Thyroid gland (tissue), 4 donors: ENCODE results near the gene MAGEA1. TPM values are rescaled to one million over a fixed set of nuclear protein-coding genes. Genes with fewer than 3 reads are reported as not detected.
"Not testable (repeated sequence)": the region's sequence is repeated elsewhere in the genome, so short reads cannot be mapped to it uniquely, and the experiment has no call there.

Source experiments
- DNase-seq, 2 donors: peaks; one replicate each; pipeline ENCODE4 v3.0.0-alpha.2; 2019
- H3K27ac ChIP-seq, 3 donors: fragments of 200-600 bp; sonication (generic); 1 replicate in 2 of 3; 2 replicates in 1 of 3; pipeline ENCODE4 v1.5.1; 2016 to 2019; ENCODE audit warnings: mild to moderate bottlenecking in 1 of 3, moderate library complexity in 1 of 3
- H3K27me3 ChIP-seq: fragments of 200-600 bp; sonication (generic); one replicate; pipeline ENCODE4 v1.5.1; 2019
- H3K36me3 ChIP-seq, 2 donors: fragments of 200-600 bp; sonication (generic); one replicate each; pipeline ENCODE4 v1.5.1; 2016 to 2019
- H3K4me1 ChIP-seq, 2 donors: fragments of 200-600 bp; sonication (generic); one replicate each; pipeline ENCODE4 v1.5.1; 2017 to 2019
- H3K4me3 ChIP-seq, 3 donors: fragments of 200-600 bp; sonication (generic); replicated peaks in 1 of 3; 1 replicate in 2 of 3; 2 replicates in 1 of 3; pipeline ENCODE4 v1.5.1; 2016; ENCODE audit warnings: mild to moderate bottlenecking in 1 of 3
- H3K9me3 ChIP-seq: fragments of 200-600 bp; sonication (generic); one replicate; pipeline ENCODE4 v1.5.1; 2017
- CTCF ChIP-seq, 6 experiments: fragments of 200-600 bp in 3 of 6; fragments of 450-650 bp in 3 of 6; sonication (generic) in 3 of 6; IDR thresholded peaks; one replicate each; pipeline ENCODE4 v1.5.1; 2016 to 2019; ENCODE audit warnings: antibody characterized with exemption in 6 of 6, mild to moderate bottlenecking in 2 of 6, inconsistent platforms in 1 of 6, moderate library complexity in 1 of 6
- POLR2A ChIP-seq, 2 donors: fragments of 450-650 bp; IDR thresholded peaks; one replicate each; pipeline ENCODE4 v1.6.1; 2017; ENCODE audit warnings: antibody characterized with exemption in 2 of 2, mild to moderate bottlenecking in 2 of 2, moderate library complexity in 1 of 2
- WGBS, 2 donors: methylation state at CpG; one replicate each; pipeline ENCODE4 v1.1.5; 2017; 5-methylcytosine and 5-hydroxymethylcytosine counted together
- intact Hi-C: fragments of 100-400 bp; cut with DNase I; formaldehyde crosslinking; loops from one replicate; pipeline ENCODE4 v1.15.1; 2023
- total RNA-seq, 4 donors: library from RNA; depleted of rRNA; stranded (reverse); fragments of >200 nt; gene quantifications; one replicate each; pipeline ENCODE4 v1.2.3, GENCODE V29; 2016

The MAGEA1 gene
- not detected for total RNA-seq

DNA sequence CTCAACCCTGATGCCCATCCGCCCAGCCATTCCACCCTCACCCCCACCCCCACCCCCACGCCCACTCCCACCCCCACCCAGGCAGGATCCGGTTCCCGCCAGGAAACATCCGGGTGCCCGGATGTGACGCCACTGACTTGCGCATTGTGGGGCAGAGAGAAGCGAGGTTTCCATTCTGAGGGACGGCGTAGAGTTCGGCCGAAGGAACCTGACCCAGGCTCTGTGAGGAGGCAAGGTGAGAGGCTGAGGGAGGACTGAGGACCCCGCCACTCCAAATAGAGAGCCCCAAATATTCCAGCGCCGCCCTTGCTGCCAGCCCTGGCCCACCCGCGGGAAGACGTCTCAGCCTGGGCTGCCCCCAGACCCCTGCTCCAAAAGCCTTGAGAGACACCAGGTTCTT lies at the start of gene MAGEA1:
MAGEA1 (plus strand) TSS at position 154 of the 400 bp plus-strand sequence. CDS start 3,106 bp downstream, outside the sequence.
- no peaks in the 10 kb centered on the region for H3K27me3 ChIP-seq
- TF ChIP-seq POLR2A (IDR thresholded peaks at IDR 0.05), result no peak
- H3K36me3 ChIP-seq, result no peaks in the 10 kb centered on the region
- no peak within 1 kb of the TSS for H3K4me3 ChIP-seq
- DNase-seq, result no peak
- H3K27ac ChIP-seq, result no peak within 1 kb of the TSS
- WGBS, 2 donors, result 87 to 100% methylated on average over 2 to 6 of the region's 19 CpGs
- intact Hi-C loops, result no loop called here
- no peaks in the 10 kb centered on the region for H3K9me3 ChIP-seq
- H3K4me1 ChIP-seq, result no peaks in the 10 kb centered on the region

DNA sequence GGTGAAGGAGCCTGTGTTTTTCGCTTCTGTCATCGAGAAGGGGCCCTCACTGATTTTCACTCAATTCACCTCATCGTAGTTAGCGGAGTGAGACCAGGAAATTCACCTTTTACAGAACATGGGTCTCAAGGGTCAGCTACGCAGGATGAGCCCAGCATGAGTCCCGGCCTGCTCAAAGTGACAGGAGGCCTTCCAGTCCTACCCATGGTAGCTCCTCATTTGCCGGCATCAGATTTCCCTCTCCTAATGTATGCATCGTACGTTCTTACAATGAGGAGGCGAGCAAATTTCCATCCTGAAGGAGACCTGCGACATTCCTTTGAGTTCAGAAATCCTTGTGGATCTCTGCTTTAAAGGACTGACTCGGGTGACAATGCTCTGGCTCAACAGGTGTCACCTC lies 46.2 kb upstream of the MAGEA1 start:
- intact Hi-C loops, H3K9me3 ChIP-seq, H3K36me3 ChIP-seq, H3K27ac ChIP-seq, H3K4me1 ChIP-seq, H3K4me3 ChIP-seq, DNase-seq, H3K27me3 ChIP-seq: not testable (repeated sequence)
- no CpG with 5 or more reads among the region's 12 CpGs for WGBS, 2 donors

- H3K27ac ChIP-seq, H3K27me3 ChIP-seq, H3K4me3 ChIP-seq, H3K9me3 ChIP-seq, H3K4me1 ChIP-seq, intact Hi-C loops, H3K36me3 ChIP-seq, DNase-seq: not testable (repeated sequence)
- WGBS, 2 donors, result no CpG with 5 or more reads among the region's 4 CpGs
Observed at GRCh38 chrX:153139074-153139473, 40.0 kb upstream of the MAGEA1 start.

DNA sequence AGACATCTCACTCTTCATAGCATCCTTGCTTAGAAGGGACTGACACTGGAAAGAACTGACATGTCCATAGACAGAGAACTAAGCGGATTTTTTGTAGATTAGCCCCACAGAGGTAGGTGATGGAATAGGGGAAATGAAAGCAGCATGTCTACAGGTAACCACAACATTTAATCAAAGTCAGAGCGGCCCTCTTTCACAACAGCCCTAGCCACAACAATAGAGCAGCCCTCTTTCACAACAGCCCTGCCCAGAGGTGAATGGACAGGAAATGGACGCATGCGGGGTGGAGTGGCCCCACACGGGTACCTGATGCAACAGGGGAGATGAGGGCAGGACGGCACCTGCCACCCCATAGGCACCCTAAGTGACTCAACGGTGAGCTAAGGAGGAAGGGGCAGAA lies 32.8 kb upstream of the MAGEA1 start:
- H3K9me3 ChIP-seq, H3K27me3 ChIP-seq, H3K27ac ChIP-seq, intact Hi-C loops, H3K4me3 ChIP-seq, DNase-seq, H3K36me3 ChIP-seq, H3K4me1 ChIP-seq: not testable (repeated sequence)
- WGBS, 2 donors, result no CpG with 5 or more reads among the region's 7 CpGs

GRCh38 chrX:153153516-153153915 lies 25.6 kb upstream of the MAGEA1 start:
- TF ChIP-seq CTCF (IDR thresholded peaks at IDR 0.05) (no peak), POLR2A (IDR thresholded peaks at IDR 0.05) (no peak)

DNA sequence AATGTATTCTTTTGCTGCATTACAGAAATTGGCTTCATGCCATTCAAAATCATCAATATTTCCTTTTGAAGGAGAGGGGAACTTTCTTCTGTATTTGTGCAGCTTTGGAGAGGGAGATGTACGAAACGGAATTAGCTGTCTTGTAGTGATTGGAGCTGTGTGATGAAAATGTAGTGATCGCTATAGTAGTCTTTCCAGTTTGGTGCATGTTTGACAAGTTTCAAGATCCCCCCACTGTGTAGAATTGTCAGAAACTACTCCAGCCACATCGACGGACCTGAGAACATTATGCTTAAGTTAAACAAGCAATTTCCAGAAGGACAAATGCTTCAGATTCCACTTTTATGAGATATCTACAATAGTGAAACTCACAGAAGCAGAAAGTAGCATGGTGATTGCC lies 21.6 kb upstream of the MAGEA1 start:
- no peak for TF ChIP-seq POLR2A (IDR thresholded peaks at IDR 0.05)
- no peak for TF ChIP-seq CTCF (IDR thresholded peaks at IDR 0.05)
- H3K4me3 ChIP-seq, result no peak overlapping the region
- WGBS, 2 donors, result 40 to 43% methylated on average over 5 of the region's 5 CpGs
- no peaks in the 10 kb centered on the region for H3K36me3 ChIP-seq
- H3K27me3 ChIP-seq, result no peaks in the 10 kb centered on the region
- DNase-seq, result no peak
- no peaks in the 10 kb centered on the region for H3K4me1 ChIP-seq
- intact Hi-C loops, result no loop called here
- H3K27ac ChIP-seq, result no peak overlapping the region
- H3K9me3 ChIP-seq, result no peaks in the 10 kb centered on the region

More at GRCh38 chrX:153153516-153153915, 25.6 kb upstream of the MAGEA1 start:
- Histone ChIP-seq H3K4me3 (no peak overlapping the region), H3K9me3 (no peaks in the 10 kb centered on the region), H3K36me3 (no peaks in the 10 kb centered on the region), H3K27me3 (no peaks in the 10 kb centered on the region), H3K4me1 (no peaks in the 10 kb centered on the region), H3K27ac (no peak overlapping the region)
- WGBS, 2 donors, result 73 to 78% methylated on average over 3 of the region's 3 CpGs
- DNase-seq, result no peak
- intact Hi-C loops, result no loop called here

- no peak overlapping the region for H3K27ac ChIP-seq
- H3K27me3 ChIP-seq, result no peaks in the 10 kb centered on the region
- no peak for DNase-seq
- no peak overlapping the region for H3K4me3 ChIP-seq
- H3K36me3 ChIP-seq, result no peaks in the 10 kb centered on the region
- intact Hi-C loops, result no loop called here
- WGBS, 2 donors, result 91 to 94% methylated on average over 7 of the region's 7 CpGs
- H3K4me1 ChIP-seq, result no peaks in the 10 kb centered on the region
- no peaks in the 10 kb centered on the region for H3K9me3 ChIP-seq
- TF ChIP-seq POLR2A (IDR thresholded peaks at IDR 0.05), result no peak
- TF ChIP-seq CTCF (IDR thresholded peaks at IDR 0.05), result no peak
Observed at GRCh38 chrX:153158319-153158718, 20.8 kb upstream of the MAGEA1 start.
